ENCODE measurements around the gene ERC1.

- TF ChIP-seq, protein P1, sequence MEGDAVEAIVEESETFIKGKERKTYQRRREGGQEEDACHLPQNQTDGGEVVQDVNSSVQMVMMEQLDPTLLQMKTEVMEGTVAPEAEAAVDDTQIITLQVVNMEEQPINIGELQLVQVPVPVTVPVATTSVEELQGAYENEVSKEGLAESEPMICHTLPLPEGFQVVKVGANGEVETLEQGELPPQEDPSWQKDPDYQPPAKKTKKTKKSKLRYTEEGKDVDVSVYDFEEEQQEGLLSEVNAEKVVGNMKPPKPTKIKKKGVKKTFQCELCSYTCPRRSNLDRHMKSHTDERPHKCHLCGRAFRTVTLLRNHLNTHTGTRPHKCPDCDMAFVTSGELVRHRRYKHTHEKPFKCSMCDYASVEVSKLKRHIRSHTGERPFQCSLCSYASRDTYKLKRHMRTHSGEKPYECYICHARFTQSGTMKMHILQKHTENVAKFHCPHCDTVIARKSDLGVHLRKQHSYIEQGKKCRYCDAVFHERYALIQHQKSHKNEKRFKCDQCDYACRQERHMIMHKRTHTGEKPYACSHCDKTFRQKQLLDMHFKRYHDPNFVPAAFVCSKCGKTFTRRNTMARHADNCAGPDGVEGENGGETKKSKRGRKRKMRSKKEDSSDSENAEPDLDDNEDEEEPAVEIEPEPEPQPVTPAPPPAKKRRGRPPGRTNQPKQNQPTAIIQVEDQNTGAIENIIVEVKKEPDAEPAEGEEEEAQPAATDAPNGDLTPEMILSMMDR (tag by site-specific recombination; IDR thresholded peaks at IDR 0.05): no peak
- TF ChIP-seq ZBTB48 (tag by site-specific recombination; IDR thresholded peaks at IDR 0.05) (no peak), KLF1 (tag by site-specific recombination; IDR thresholded peaks at IDR 0.05) (no peak), ZNF585B (tag by site-specific recombination; IDR thresholded peaks at IDR 0.05) (no peak)
Observed at GRCh38 chr12:1013618-1014489, 22.8 kb downstream of the ERC1 start.
